ENCODE measurements around the gene MRPS34.

The MRPS34 gene

DNA sequence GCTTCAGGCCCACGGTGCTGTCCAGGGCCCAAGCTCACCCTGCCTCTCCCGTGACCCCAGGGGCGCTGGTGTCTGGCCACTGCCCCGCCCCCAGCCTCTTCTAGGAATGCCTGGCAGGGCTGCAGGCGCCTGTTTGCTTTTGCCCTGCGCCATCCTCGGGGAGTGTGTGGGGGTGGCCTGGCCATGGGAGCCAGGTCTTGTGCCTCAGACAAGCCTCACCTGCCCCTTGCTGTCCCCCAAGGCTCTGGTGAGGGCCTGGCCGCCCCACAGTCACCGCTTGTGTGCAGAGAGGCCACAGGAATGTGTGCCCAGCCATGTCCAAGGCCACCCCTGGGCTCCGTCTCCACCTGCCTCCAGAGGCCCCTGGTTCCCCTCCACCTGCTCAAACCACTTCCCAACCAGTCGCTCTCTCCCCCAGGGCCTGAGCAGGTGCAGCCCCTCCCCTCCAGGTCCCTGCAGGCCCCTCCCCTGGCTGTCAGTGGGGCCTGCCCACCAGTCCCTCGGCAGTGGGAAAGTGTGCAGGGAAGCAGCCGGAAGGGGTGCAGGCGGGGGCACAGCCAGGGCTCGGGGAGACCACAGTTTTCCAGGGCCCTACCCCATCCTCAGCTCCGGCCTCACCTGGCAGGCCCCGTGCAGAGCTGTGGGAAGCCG lies 21.4 kb upstream of the MRPS34 start:
- no peak overlapping the region for H3K27ac ChIP-seq (ENCODE audit: low read depth, low read length)
- H3K9me3 ChIP-seq (ENCODE audit: insufficient read depth, low read depth, low read length): peaks cover 19% of the 10 kb centered on the region
- H3K4me3 ChIP-seq (ENCODE audit: low read length): no peak overlapping the region
- no peak overlapping the region for H3K9ac ChIP-seq (ENCODE audit: low read depth, low read length)
- 85% methylated on average over 18 of the region's 18 CpGs for WGBS
- H3K36me3 ChIP-seq (ENCODE audit: insufficient read depth, low read length): no peaks in the 10 kb centered on the region
- H3K27me3 ChIP-seq (ENCODE audit: insufficient read depth, low read length): no peaks in the 10 kb centered on the region
- no peaks in the 10 kb centered on the region for H3K4me1 ChIP-seq (ENCODE audit: insufficient read depth, low read length)

DNA sequence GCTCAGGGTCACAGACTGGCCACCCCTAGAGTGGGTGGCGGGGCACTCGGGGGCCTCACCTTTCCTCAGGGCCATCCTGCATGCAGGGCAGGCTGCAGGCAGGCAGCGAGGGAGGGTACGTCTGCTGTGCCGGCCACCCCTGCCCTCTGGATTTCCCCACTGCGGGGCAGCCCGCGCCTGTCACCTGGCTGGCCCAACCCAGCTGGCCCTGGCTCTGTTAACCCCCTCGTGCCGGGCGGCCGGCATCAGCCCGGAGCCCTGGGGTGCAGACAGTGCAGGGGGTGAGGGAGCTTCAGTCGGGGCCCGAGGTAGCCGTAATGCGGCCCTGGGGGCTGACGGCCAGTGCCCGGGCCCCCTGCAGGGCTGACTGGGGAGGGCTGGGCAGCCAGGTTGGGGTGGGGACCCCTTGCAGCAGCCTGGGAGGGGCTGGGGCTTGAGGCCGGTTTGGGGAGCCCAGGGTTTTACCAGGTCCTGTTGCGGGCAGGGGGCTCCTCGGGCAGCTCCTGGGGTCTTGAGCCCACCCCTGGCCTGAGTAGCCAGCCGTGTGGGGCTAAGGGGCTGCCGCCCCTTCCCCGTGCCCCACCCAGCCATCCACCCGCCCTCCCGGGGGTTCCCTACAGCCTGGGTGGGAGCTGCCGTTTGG lies 20.8 kb upstream of the MRPS34 start, which contains the start of gene IGFALS:
TSS of gene IGFALS (minus strand) at position 128 of the 643 bp plus-strand sequence. CDS start at position 75, 53 bp downstream.
- WGBS: 90% methylated on average over 28 of the region's 28 CpGs
- H3K36me3 ChIP-seq (ENCODE audit: insufficient read depth, low read length): peaks cover 5% of the 10 kb centered on the region

DNA sequence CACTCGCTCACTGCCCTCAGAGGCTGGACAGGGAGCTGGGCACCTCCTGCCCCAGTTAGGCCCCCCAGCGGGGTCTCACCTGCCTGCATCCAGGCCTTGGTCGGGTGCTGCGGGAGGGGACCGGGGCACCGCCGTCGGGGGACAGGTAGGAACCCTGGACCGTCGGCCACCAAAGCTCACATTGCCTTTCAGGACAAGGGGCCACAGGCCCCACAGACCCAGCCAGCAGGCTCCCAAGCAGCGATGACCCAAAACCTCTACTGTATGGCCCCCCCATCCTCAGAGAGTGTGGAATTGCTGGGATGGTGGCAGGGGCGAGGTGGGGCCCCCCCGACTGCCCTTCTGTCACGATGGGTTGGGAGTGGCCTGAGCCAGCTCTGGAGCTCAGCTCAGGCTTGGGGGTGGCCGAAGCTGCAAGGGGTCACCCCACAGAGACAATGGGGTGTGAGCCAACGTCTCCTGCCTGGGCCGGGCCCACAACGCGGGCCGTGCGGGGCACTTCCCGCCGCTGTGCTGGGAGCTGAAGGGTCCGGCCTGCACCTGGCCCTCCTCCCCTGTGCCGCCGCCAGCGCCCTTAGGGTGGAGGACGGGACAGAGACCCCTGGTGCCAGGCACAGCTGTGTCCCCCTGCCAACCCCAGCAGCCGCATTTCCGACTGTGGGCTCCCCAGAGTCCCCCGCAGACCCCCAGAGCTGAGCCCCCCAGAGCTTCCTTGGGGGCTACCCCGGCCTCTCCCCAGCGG lies 20.1 kb upstream of the MRPS34 start:
- Histone ChIP-seq H3K4me3 (ENCODE audit: low read length) (no peak overlapping the region), H3K4me1 (ENCODE audit: insufficient read depth, low read length) (no peaks in the 10 kb centered on the region), H3K36me3 (ENCODE audit: insufficient read depth, low read length) (peaks cover 11% of the 10 kb centered on the region), H3K9me3 (ENCODE audit: insufficient read depth, low read depth, low read length) (peaks cover 9% of the 10 kb centered on the region), H3K9ac (ENCODE audit: low read depth, low read length) (no peak overlapping the region), H3K27me3 (ENCODE audit: insufficient read depth, low read length) (no peaks in the 10 kb centered on the region), H3K27ac (ENCODE audit: low read depth, low read length) (no peak overlapping the region)
- 96% methylated on average over 33 of the region's 33 CpGs for WGBS

More for the DNA sequence above, 20.8 kb upstream of the MRPS34 start, which contains the start of gene IGFALS:
- no peak within 1 kb of the TSS for H3K27ac ChIP-seq (ENCODE audit: low read depth, low read length)
- no peak within 1 kb of the TSS for H3K9ac ChIP-seq (ENCODE audit: low read depth, low read length)
- H3K4me3 ChIP-seq (ENCODE audit: low read length): no peak within 1 kb of the TSS
- H3K4me1 ChIP-seq (ENCODE audit: insufficient read depth, low read length): no peaks in the 10 kb centered on the region
- no peaks in the 10 kb centered on the region for H3K27me3 ChIP-seq (ENCODE audit: insufficient read depth, low read length)
- H3K9me3 ChIP-seq (ENCODE audit: insufficient read depth, low read depth, low read length): peaks cover 16% of the 10 kb centered on the region

DNA sequence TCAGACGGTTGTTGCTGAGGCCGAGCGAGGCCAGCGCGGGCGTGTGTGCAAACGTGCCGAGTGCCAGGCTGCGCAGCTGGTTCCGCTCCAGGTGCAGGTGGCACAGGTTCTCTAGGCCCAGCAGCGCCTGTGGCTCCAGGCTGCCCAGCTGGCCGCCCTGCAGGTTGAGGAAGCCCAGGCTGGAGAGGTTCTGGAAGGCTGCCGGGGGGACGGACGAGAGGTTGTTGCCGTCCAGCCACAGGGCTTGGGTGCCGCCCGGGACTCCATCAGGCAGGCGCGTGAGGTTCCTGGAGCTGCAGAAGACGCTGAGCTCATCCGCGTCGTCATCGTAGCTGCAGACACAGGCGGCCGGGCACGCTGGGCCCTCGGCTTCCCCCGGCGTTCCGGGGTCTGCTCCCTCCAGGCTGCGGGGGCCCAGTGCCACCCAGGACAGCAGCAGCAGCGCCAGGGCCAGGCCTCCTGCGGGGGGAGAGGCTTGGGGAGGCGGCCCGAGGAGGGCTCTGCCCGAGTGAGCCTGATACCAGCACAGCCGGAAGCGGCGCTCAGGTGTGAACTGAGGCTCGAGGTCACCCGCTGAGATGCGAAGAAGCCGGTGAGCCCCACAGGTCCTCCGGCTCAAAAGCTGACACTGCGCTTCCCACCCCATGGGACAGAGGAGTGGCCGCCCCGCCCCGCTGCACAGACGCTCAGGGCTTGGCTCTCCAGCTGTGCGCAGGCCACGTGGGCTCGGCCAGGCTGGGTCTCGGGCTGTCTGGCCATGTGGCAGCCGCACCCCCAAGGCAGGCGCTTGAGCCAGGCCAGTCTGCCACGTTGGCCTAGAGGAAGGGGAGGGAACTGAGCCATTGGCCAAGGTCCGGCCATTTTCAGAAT lies 19.2 kb upstream of the MRPS34 start:
- Histone ChIP-seq H3K9me3 (ENCODE audit: insufficient read depth, low read depth, low read length) (peaks cover 2% of the 10 kb centered on the region; the same call in 1 of the 2 replicates), H3K27ac (ENCODE audit: low read depth, low read length) (no peak overlapping the region), H3K27me3 (ENCODE audit: insufficient read depth, low read length) (no peaks in the 10 kb centered on the region), H3K36me3 (ENCODE audit: insufficient read depth, low read length) (peaks cover 16% of the 10 kb centered on the region), H3K9ac (ENCODE audit: low read depth, low read length) (no peak overlapping the region), H3K4me1 (ENCODE audit: insufficient read depth, low read length) (no peaks in the 10 kb centered on the region), H3K4me3 (ENCODE audit: low read length) (no peak overlapping the region)
- WGBS: 93% methylated on average over 59 of the region's 59 CpGs

- no peaks in the 10 kb centered on the region for H3K9me3 ChIP-seq (ENCODE audit: insufficient read depth, low read depth, low read length)
- no peaks in the 10 kb centered on the region for H3K27me3 ChIP-seq (ENCODE audit: insufficient read depth, low read length)
- no peak overlapping the region for H3K27ac ChIP-seq (ENCODE audit: low read depth, low read length)
- H3K9ac ChIP-seq (ENCODE audit: low read depth, low read length): no peak overlapping the region
- H3K4me3 ChIP-seq (ENCODE audit: low read length): no peak overlapping the region
- peaks cover 21% of the 10 kb centered on the region for H3K36me3 ChIP-seq (ENCODE audit: insufficient read depth, low read length)
- no peaks in the 10 kb centered on the region for H3K4me1 ChIP-seq (ENCODE audit: insufficient read depth, low read length)
- 94% methylated on average over 53 of the region's 53 CpGs for WGBS
Observed at GRCh38 chr16:1791256-1791942, 18.5 kb upstream of the MRPS34 start.

- Histone ChIP-seq H3K9me3 (ENCODE audit: insufficient read depth, low read depth, low read length) (no peaks in the 10 kb centered on the region), H3K9ac (ENCODE audit: low read depth, low read length) (no peak overlapping the region), H3K4me1 (ENCODE audit: insufficient read depth, low read length) (no peaks in the 10 kb centered on the region), H3K36me3 (ENCODE audit: insufficient read depth, low read length) (peaks cover 26% of the 10 kb centered on the region), H3K4me3 (ENCODE audit: low read length) (no peak overlapping the region), H3K27ac (ENCODE audit: low read depth, low read length) (no peak overlapping the region), H3K27me3 (ENCODE audit: insufficient read depth, low read length) (no peaks in the 10 kb centered on the region)
- WGBS: 97% methylated on average over 44 of the region's 44 CpGs
Observed at GRCh38 chr16:1790611-1791255, 17.8 kb upstream of the MRPS34 start.

GRCh38 chr16:1790261-1790610 lies 17.3 kb upstream of the MRPS34 start:
- no peak overlapping the region for H3K4me3 ChIP-seq (ENCODE audit: low read length)
- WGBS: 95% methylated on average over 15 of the region's 15 CpGs
- H3K36me3 ChIP-seq (ENCODE audit: insufficient read depth, low read length): peaks cover 28% of the 10 kb centered on the region
- H3K4me1 ChIP-seq (ENCODE audit: insufficient read depth, low read length): no peaks in the 10 kb centered on the region
- no peaks in the 10 kb centered on the region for H3K27me3 ChIP-seq (ENCODE audit: insufficient read depth, low read length)
- H3K9me3 ChIP-seq (ENCODE audit: insufficient read depth, low read depth, low read length): no peaks in the 10 kb centered on the region
- H3K27ac ChIP-seq (ENCODE audit: low read depth, low read length): no peak overlapping the region
- no peak overlapping the region for H3K9ac ChIP-seq (ENCODE audit: low read depth, low read length)

DNA sequence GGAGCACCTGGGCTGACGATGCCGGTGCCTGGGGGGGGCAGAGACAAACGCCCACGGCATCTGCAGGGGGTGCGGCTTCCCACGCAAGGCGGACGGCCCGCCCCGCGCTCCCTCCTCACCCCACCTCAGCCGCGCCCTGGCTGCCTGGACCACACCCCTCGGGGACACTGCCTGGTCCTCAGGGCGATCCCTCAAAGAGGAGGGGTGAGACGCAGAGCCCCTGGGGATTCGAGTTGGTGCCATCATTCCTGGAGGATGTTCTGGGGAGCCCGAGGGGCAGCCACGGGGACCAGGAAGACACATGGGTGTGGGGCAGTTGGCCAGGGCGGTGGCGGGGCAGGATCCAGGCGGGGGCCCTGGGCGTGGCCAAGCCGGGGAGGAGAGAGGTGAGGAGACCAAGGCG lies 16.7 kb upstream of the MRPS34 start:
- Histone ChIP-seq H3K9me3 (ENCODE audit: insufficient read depth, low read depth, low read length) (no peaks in the 10 kb centered on the region), H3K4me3 (ENCODE audit: low read length) (no peak overlapping the region), H3K27me3 (ENCODE audit: insufficient read depth, low read length) (no peaks in the 10 kb centered on the region), H3K9ac (ENCODE audit: low read depth, low read length) (no peak overlapping the region), H3K4me1 (ENCODE audit: insufficient read depth, low read length) (no peaks in the 10 kb centered on the region), H3K36me3 (ENCODE audit: insufficient read depth, low read length) (peaks cover 30% of the 10 kb centered on the region), H3K27ac (ENCODE audit: low read depth, low read length) (no peak overlapping the region)
- 93% methylated on average over 21 of the region's 25 CpGs for WGBS

GRCh38 chr16:1788708-1789100 lies 15.8 kb upstream of the MRPS34 start:
- no peaks in the 10 kb centered on the region for H3K9me3 ChIP-seq (ENCODE audit: insufficient read depth, low read depth, low read length)
- H3K27ac ChIP-seq (ENCODE audit: low read depth, low read length): no peak overlapping the region
- 90% methylated on average over 19 of the region's 19 CpGs for WGBS
- no peaks in the 10 kb centered on the region for H3K27me3 ChIP-seq (ENCODE audit: insufficient read depth, low read length)
- H3K9ac ChIP-seq (ENCODE audit: low read depth, low read length): no peak overlapping the region
- no peak overlapping the region for H3K4me3 ChIP-seq (ENCODE audit: low read length)
- H3K36me3 ChIP-seq (ENCODE audit: insufficient read depth, low read length): peaks cover 30% of the 10 kb centered on the region
- H3K4me1 ChIP-seq (ENCODE audit: insufficient read depth, low read length): no peaks in the 10 kb centered on the region

- H3K4me3 ChIP-seq (ENCODE audit: low read length): no peak overlapping the region
- WGBS: 94% methylated on average over 38 of the region's 38 CpGs
- H3K36me3 ChIP-seq (ENCODE audit: insufficient read depth, low read length): peaks cover 30% of the 10 kb centered on the region
- H3K27ac ChIP-seq (ENCODE audit: low read depth, low read length): no peak overlapping the region
- no peak overlapping the region for H3K9ac ChIP-seq (ENCODE audit: low read depth, low read length)
- no peaks in the 10 kb centered on the region for H3K9me3 ChIP-seq (ENCODE audit: insufficient read depth, low read depth, low read length)
- H3K27me3 ChIP-seq (ENCODE audit: insufficient read depth, low read length): no peaks in the 10 kb centered on the region
- H3K4me1 ChIP-seq (ENCODE audit: insufficient read depth, low read length): no peaks in the 10 kb centered on the region
Observed at GRCh38 chr16:1788095-1788707, 15.3 kb upstream of the MRPS34 start.
